HepG2 (cell line): ENCODE measurements around the gene ST6GALNAC2. TPM values are rescaled to one million over a fixed set of nuclear protein-coding genes. Genes with fewer than 3 reads are reported as not detected.

ENCODE experiments used
- ATAC-seq: fragments of 200-7000 bp; cut with Tn5 transposase; 3 replicates; pipeline ENCODE4 v1.9.1; 2020; ENCODE audit warnings: mild to moderate bottlenecking, moderate library complexity
- BruUV-seq: library from RNA; stranded (reverse); fragments of 400-500 nt; replicated peaks from 2 replicates; lab custom pipeline; 2021; lab: Mats Ljungman, UMichigan
- CTCF ChIA-PET: fragments of 300-600 bp; formaldehyde crosslinking; extraction: SDS; loops from one replicate; lab custom pipeline; 2021; ENCODE audit warnings: low total read pairs, inconsistent platforms, low intra/inter-chr PET ratio; lab: Yijun Ruan, JAX
- POLR2A ChIA-PET: fragments of 350-600 bp; sonication (Branson Sonifier 250); formaldehyde crosslinking; loops from one replicate; lab custom pipeline; 2020; ENCODE audit warnings: antibody characterized with exemption, inconsistent platforms; lab: Yijun Ruan, JAX
- DNase-seq: peaks from one replicate; pipeline ENCODE4 v3.0.0-alpha.2; 2015; ENCODE audit warnings: low spot score
- FAIRE-seq: peaks from 3 replicates; lab custom pipeline; 2011; peaks lifted over from hg19 to GRCh38; lab: Jason Lieb, UNC
- H2AFZ ChIP-seq: one replicate; pipeline ENCODE4 v1.6.1; 2011; ENCODE audit warnings: low read length, inconsistent platforms
- H3K27ac ChIP-seq: fragments of 300-600 bp; 3 replicates; pipeline ENCODE4 v1.8.0; 2011; ENCODE audit warnings: mixed run types, mild to moderate bottlenecking, mixed read lengths, low read length, inconsistent platforms; ENCODE audit not compliant: insufficient read depth; ENCODE audit errors: extremely low read length
- H3K27me3 ChIP-seq, 2 experiments: fragments of 200-600 bp in 1 of 2; 2 replicates in 1 of 2; 3 replicates in 1 of 2; pipeline versions ENCODE4 v1.6.0 to v1.8.0; 2011; ENCODE audit warnings: low read length in 2 of 2, mild to moderate bottlenecking in 2 of 2, moderate library complexity in 2 of 2, inconsistent platforms in 1 of 2; ENCODE audit not compliant: insufficient read depth in 2 of 2, control insufficient read depth in 1 of 2
- H3K36me3 ChIP-seq, 2 experiments: fragments of 200-600 bp in 1 of 2; replicated peaks in 1 of 2; 2 replicates in 1 of 2; 3 replicates in 1 of 2; pipeline versions ENCODE4 v1.5.1 to v1.8.0; 2011; ENCODE audit warnings: low read length in 2 of 2, inconsistent platforms in 1 of 2; ENCODE audit not compliant: insufficient read depth in 2 of 2, control insufficient read depth in 1 of 2
- H3K4me1 ChIP-seq: 2 replicates; pipeline ENCODE4 v1.5.1; 2012; ENCODE audit warnings: low read length, inconsistent platforms; ENCODE audit not compliant: insufficient read depth
- H3K4me2 ChIP-seq: 2 replicates; pipeline ENCODE4 v1.6.0; 2011; ENCODE audit warnings: low read depth, low read length, inconsistent platforms
- H3K4me3 ChIP-seq, 3 experiments: fragments of 200-600 bp in 1 of 3; sonication (generic), shearing (Covaris generic) in 1 of 3; replicated peaks in 1 of 3; 2 replicates each; pipeline ENCODE4 v1.5.1; 2011 to 2016; ENCODE audit warnings: low read length in 3 of 3, inconsistent platforms in 2 of 3, low read depth in 2 of 3, mild to moderate bottlenecking in 2 of 3, control low read depth in 1 of 3, mixed read lengths in 1 of 3; ENCODE audit not compliant: insufficient read depth in 1 of 3
- H3K79me2 ChIP-seq: one replicate; pipeline ENCODE4 v1.6.1; 2011; ENCODE audit warnings: low read length, inconsistent platforms; ENCODE audit not compliant: insufficient read depth
- H3K9ac ChIP-seq: 2 replicates; pipeline ENCODE4 v1.6.0; 2011; ENCODE audit warnings: mild to moderate bottlenecking, low read depth, low read length, inconsistent platforms; ENCODE audit not compliant: insufficient read depth
- H3K9me3 ChIP-seq: 2 replicates; pipeline ENCODE4 v1.5.1; 2012; ENCODE audit warnings: mild to moderate bottlenecking, low read length
- H4K20me1 ChIP-seq: 2 replicates; pipeline ENCODE4 v1.6.0; 2011; ENCODE audit warnings: inconsistent platforms, mild to moderate bottlenecking, low read length, moderate library complexity; ENCODE audit not compliant: insufficient read depth
- MAX ChIP-seq: IDR thresholded peaks from 2 replicates; pipeline ENCODE4 v1.6.1; 2012; ENCODE audit warnings: inconsistent platforms
- MAZ ChIP-seq, 2 experiments: sonication (generic) in 1 of 2; formaldehyde crosslinking in 1 of 2; IDR thresholded peaks; 2 replicates each; pipeline versions ENCODE4 v1.5.0 to v1.6.1; 2012 to 2020; ENCODE audit warnings: low read depth in 2 of 2, mild to moderate bottlenecking in 2 of 2, borderline replicate concordance in 1 of 2, improper control_type of control experiment in 1 of 2, low read length in 1 of 2, missing genetic modification reagents in 1 of 2, moderate library complexity in 1 of 2
- ZBTB33 ChIP-seq: sonication (generic); formaldehyde crosslinking; IDR thresholded peaks from 2 replicates; pipeline ENCODE4 v1.4.0; 2020; ENCODE audit warnings: missing genetic modification reagents
- ZBTB38 ChIP-seq: sonication (generic); formaldehyde crosslinking; IDR thresholded peaks from 2 replicates; pipeline ENCODE4 v1.5.1; 2020; ENCODE audit warnings: mild to moderate bottlenecking, missing genetic modification reagents
- ZNF44 ChIP-seq: sonication (generic); formaldehyde crosslinking; IDR thresholded peaks from 2 replicates; pipeline ENCODE4 v1.5.1; 2020; ENCODE audit warnings: mild to moderate bottlenecking, missing genetic modification reagents
- WGBS: methylation state at CpG from one replicate; pipeline ENCODE4 v1.1.6; 2017; ENCODE audit warnings: low lambda C conversion rate; 5-methylcytosine and 5-hydroxymethylcytosine counted together
- in situ Hi-C: cut with HindIII; loops from 2 replicates; pipeline ENCODE4 v1.10.0; 2017; ENCODE audit warnings: low pct_unique_long_range_greater_than_20kb; ENCODE audit not compliant: extremely low pct_ligation_motif_present
- intact Hi-C: fragments of 100-400 bp; cut with micrococcal nuclease; formaldehyde crosslinking; loops from one replicate; pipeline ENCODE4 v1.10.0; 2022; ENCODE audit not compliant: unreplicated experiment
- polyA plus RNA-seq, 8 experiments: library from polyadenylated mRNA; depleted of rRNA in 3 of 8; stranded (reverse) in 7 of 8; unstranded in 1 of 8; fragments of >200 nt; fragmentation: Illumina TruSeq in 4 of 8; extraction: Trizol in 4 of 8; gene quantifications; 2 replicates each; pipeline versions ENCODE4 v1.2.1 to v1.2.3, GENCODE V29; 2011 to 2016; ENCODE audit warnings: low read depth in 4 of 8, missing spikeins in 1 of 8, mixed read lengths in 1 of 8; ENCODE audit not compliant: insufficient read depth in 1 of 8
- total RNA-seq, 5 experiments: library from RNA; depleted of rRNA; stranded (reverse); fragments of >200 nt; fragmentation: Illumina TruSeq; extraction: Trizol; gene quantifications; 2 replicates each; pipeline ENCODE4 v1.2.3, GENCODE V29; 2016; ENCODE audit warnings: low read depth in 1 of 5

The ST6GALNAC2 gene
- total and polyA plus RNA-seq, 2 of the 13 experiments (the other 11 are each of a cell fraction or from before 2014, with no cell fraction given) = 0.12 to 0.49 TPM

GRCh38 chr17:76568811-76569221, 16.8 kb downstream of the ST6GALNAC2 start:
- H3K36me3 ChIP-seq = peaks cover 0 to 19% of the 10 kb centered on the region in 2 experiments; a peak in 3 of 5 replicates
- TF ChIP-seq MAZ (IDR thresholded peaks at IDR 0.05; ENCODE audit: borderline replicate concordance, low read depth, low read length) (no peak), MAZ (CRISPR knock-in tag; IDR thresholded peaks at IDR 0.05; ENCODE audit: low read depth) (no peak), ZNF44 (CRISPR knock-in tag) (no peak), MAX (0 out of 2 replicates have a peak, but pooled peaks have one; percentile 39), ZBTB38 (CRISPR knock-in tag) (peak; percentile 78), ZBTB33 (peak; percentile 97)
- TF ChIP-seq, all 625 proteins: peak for 3
- no peak overlapping the region for H3K4me3 ChIP-seq
- no TSS peak for BruUV-seq
- H3K9me3 ChIP-seq = no peaks in the 10 kb centered on the region
- H3K4me1 ChIP-seq = peaks cover 75% of the 10 kb centered on the region
- no peak overlapping the region for H2AFZ ChIP-seq
- DNase-seq (no peak), FAIRE-seq (no peak), ATAC-seq (peak; percentile 1; the same call in 2 of the 3 replicates)
- CTCF ChIA-PET = no interaction called here
- POLR2A ChIA-PET = interaction anchor here (1.3 to 6.8 kb wide), 5 partner anchors 11 to 58 kb away, joined by 3 to 129 read pairs (median 8); no protein-coding TSS in a partner anchor
- H3K4me2 ChIP-seq = 0 out of 2 replicates have a peak overlapping the region, but pooled peaks have one; percentile 14
- peaks cover 24% of the 10 kb centered on the region for H4K20me1 ChIP-seq
- H3K9ac ChIP-seq = no peak overlapping the region
- WGBS = 83% methylated on average over 19 of the region's 19 CpGs
- in situ Hi-C loops (loop anchor here (10.0 kb wide), 1 partner anchor 56 kb away; no protein-coding TSS in a partner anchor), intact Hi-C loops (no loop called here)
- no peaks in the 10 kb centered on the region for H3K27me3 ChIP-seq
- no peak overlapping the region for H3K27ac ChIP-seq
- H3K79me2 ChIP-seq = no peaks in the 10 kb centered on the region
